HEK293T (cell line): Measurements from ENCODE around the gene PSMA5.

ENCODE experiments used
- CTCF ChIA-PET: fragments of 350-600 bp; formaldehyde crosslinking; extraction: SDS; loops from one replicate; lab custom pipeline; 2021; ENCODE audit warnings: antibody characterized with exemption, inconsistent platforms; lab: Yijun Ruan, JAX
- POLR2A ChIA-PET: fragments of 350-600 bp; formaldehyde crosslinking; extraction: SDS; loops from one replicate; lab custom pipeline; 2020; ENCODE audit warnings: antibody characterized with exemption, inconsistent platforms; lab: Yijun Ruan, JAX
- DNase-seq: peaks from one replicate; pipeline ENCODE4 v3.0.0; 2012; ENCODE audit warnings: mixed read lengths; ENCODE audit errors: extremely low spot score
- ARNT ChIP-seq: fragments of 450-650 bp; IDR thresholded peaks from 2 replicates; pipeline ENCODE4 v1.6.1; 2017; ENCODE audit warnings: mild to moderate bottlenecking
- BHLHE40 ChIP-seq: fragments of 450-650 bp; IDR thresholded peaks from 2 replicates; pipeline ENCODE4 v1.6.1; 2016; ENCODE audit warnings: mild to moderate bottlenecking, moderate library complexity, borderline replicate concordance
- CTBP1 ChIP-seq: fragments of 450-650 bp; IDR thresholded peaks from 2 replicates; pipeline ENCODE4 v1.6.1; 2016; ENCODE audit warnings: borderline replicate concordance
- ELF4 ChIP-seq: fragments of 450-650 bp; IDR thresholded peaks from 2 replicates; pipeline ENCODE4 v1.6.1; 2017; ENCODE audit warnings: antibody characterized with exemption
- FOXA1 ChIP-seq: fragments of 450-650 bp; IDR thresholded peaks from 2 replicates; pipeline ENCODE4 v1.6.1; 2016; ENCODE audit warnings: mild to moderate bottlenecking
- FOXK2 ChIP-seq: fragments of 450-650 bp; IDR thresholded peaks from 2 replicates; pipeline ENCODE4 v1.6.1; 2016; ENCODE audit warnings: mild to moderate bottlenecking
- FOXM1 ChIP-seq: fragments of 450-650 bp; IDR thresholded peaks from 2 replicates; pipeline ENCODE4 v1.6.1; 2017; ENCODE audit warnings: mild to moderate bottlenecking, borderline replicate concordance
- HDGF ChIP-seq: fragments of 450-650 bp; IDR thresholded peaks from 2 replicates; pipeline ENCODE4 v1.6.1; 2017; ENCODE audit warnings: antibody characterized with exemption, borderline replicate concordance
- L3MBTL2 ChIP-seq: fragments of 450-650 bp; conservative IDR thresholded peaks from 2 replicates; pipeline ENCODE4 v1.6.1; 2016; ENCODE audit warnings: mild to moderate bottlenecking
- LEF1 ChIP-seq: fragments of 450-650 bp; IDR thresholded peaks from 2 replicates; pipeline ENCODE4 v1.6.1; 2017; ENCODE audit warnings: mild to moderate bottlenecking, borderline replicate concordance
- NFRKB ChIP-seq: fragments of 450-650 bp; IDR thresholded peaks from 2 replicates; pipeline ENCODE4 v1.6.1; 2016; ENCODE audit warnings: mild to moderate bottlenecking, moderate library complexity
- PKNOX1 ChIP-seq: fragments of 450-650 bp; IDR thresholded peaks from 2 replicates; pipeline ENCODE4 v1.6.1; 2016
- SP1 ChIP-seq: fragments of 450-650 bp; IDR thresholded peaks from 2 replicates; pipeline ENCODE4 v1.6.1; 2017
- SUZ12 ChIP-seq: fragments of 450-650 bp; IDR thresholded peaks from 2 replicates; pipeline ENCODE4 v1.6.1; 2016; ENCODE audit warnings: mild to moderate bottlenecking
- TARDBP ChIP-seq: fragments of 450-650 bp; IDR thresholded peaks from 2 replicates; pipeline ENCODE4 v1.6.1; 2016
- ZNF384 ChIP-seq: fragments of 450-650 bp; IDR thresholded peaks from 2 replicates; pipeline ENCODE4 v1.6.1; 2016

PSMA5 gene

GRCh38 chr1:109361069-109361468 lies 65.2 kb downstream of the PSMA5 start:
- ChIA-PET CTCF (no interaction called here), POLR2A (no interaction called here)
- no peak for TF ChIP-seq HDGF
- TF ChIP-seq ELF4: no peak
- TF ChIP-seq TARDBP: no peak
- no peak for TF ChIP-seq FOXK2
- TF ChIP-seq SUZ12: no peak
- TF ChIP-seq ARNT: no peak
- TF ChIP-seq SP1: no peak
- TF ChIP-seq CTBP1: no peak
- TF ChIP-seq PKNOX1: no peak
- no peak for TF ChIP-seq L3MBTL2
- no peak for TF ChIP-seq ZNF384
- no peak for TF ChIP-seq LEF1
- no peak for TF ChIP-seq FOXM1
- no peak for TF ChIP-seq BHLHE40
- no peak for TF ChIP-seq NFRKB
- TF ChIP-seq FOXA1: no peak
- no peak for DNase-seq

DNA sequence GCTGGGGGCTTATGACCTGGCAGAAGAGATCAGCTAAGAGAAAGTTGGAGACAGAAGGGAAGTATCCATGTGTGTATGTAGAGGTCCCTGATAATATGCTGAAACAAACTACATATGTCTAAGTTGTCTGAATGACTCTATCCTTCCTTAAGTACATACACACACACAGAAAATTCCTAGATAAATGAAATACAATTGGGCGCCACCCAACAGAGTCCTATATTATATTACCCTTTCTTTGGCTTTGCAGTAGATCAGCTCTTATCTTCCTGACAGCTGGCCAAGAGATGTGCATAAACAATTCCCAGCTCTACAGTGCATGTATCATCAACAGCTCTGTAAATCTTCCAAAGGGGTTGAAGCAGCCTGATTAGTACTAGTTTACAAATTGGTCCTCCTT lies 68.6 kb downstream of the PSMA5 start:
- TF ChIP-seq PKNOX1: no peak
- TF ChIP-seq HDGF: no peak
- TF ChIP-seq FOXM1: no peak
- no peak for TF ChIP-seq L3MBTL2
- no peak for TF ChIP-seq FOXK2
- POLR2A ChIA-PET: no interaction called here
- CTCF ChIA-PET: no interaction called here
- no peak for DNase-seq

- CTCF ChIA-PET: no interaction called here
- POLR2A ChIA-PET: interaction anchor here (1.0 kb wide), 1 partner anchor 74 kb away, joined by 3 read pairs; the partner anchor contains the start of gene PSRC1
- no peak for DNase-seq
- no peak for TF ChIP-seq LEF1
Observed at GRCh38 chr1:109356915-109357314, 69.3 kb downstream of the PSMA5 start.

GRCh38 chr1:109356505-109356904 lies 69.7 kb downstream of the PSMA5 start:
- TF ChIP-seq FOXA1 (no peak), HDGF (no peak), ZNF384 (no peak)
- no peak for DNase-seq
- POLR2A ChIA-PET: interaction anchor here (1.0 kb wide), 1 partner anchor 74 kb away, joined by 3 read pairs; the partner anchor contains the start of gene PSRC1
- CTCF ChIA-PET: no interaction called here

DNA sequence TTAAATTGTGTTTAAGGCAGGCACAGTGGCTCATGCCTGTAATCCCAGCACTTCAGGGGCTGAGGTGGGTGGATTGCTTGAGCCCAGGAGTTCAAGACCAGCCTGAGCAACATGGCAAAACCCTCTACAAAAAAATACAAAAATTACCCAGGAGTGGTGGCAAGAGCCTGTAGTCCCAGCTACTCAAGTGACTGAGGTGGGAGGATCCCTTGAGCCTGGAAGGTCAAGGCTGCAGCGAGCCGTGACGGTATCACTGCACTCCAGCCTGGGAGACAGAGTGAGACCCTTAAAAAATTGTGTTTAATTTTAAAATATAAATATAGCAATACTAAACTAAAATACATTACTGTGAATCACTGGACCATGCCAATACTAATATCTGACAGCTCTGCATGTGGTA lies 71.3 kb downstream of the PSMA5 start:
- CTCF ChIA-PET: no interaction called here
- no peak for DNase-seq
- POLR2A ChIA-PET: no interaction called here
- no peak for TF ChIP-seq TARDBP
- TF ChIP-seq PKNOX1: no peak
- TF ChIP-seq BHLHE40: no peak
- no peak for TF ChIP-seq LEF1
- TF ChIP-seq ZNF384: no peak
- no peak for TF ChIP-seq FOXA1
- no peak for TF ChIP-seq CTBP1
- no peak for TF ChIP-seq SP1

GRCh38 chr1:109351457-109351856 lies 74.8 kb downstream of the PSMA5 start:
- DNase-seq: no peak
- ChIA-PET CTCF (no interaction called here), POLR2A (no interaction called here)
- TF ChIP-seq CTBP1 (no peak), FOXM1 (no peak), BHLHE40 (no peak), L3MBTL2 (no peak), FOXA1 (no peak), SUZ12 (no peak), LEF1 (no peak), ELF4 (no peak), HDGF (no peak), TARDBP (no peak), ARNT (no peak), PKNOX1 (no peak), FOXK2 (no peak), SP1 (no peak), NFRKB (no peak), ZNF384 (no peak)
